Measurements from ENCODE around the gene SNX8.

SNX8 gene

GRCh38 chr7:2223321-2223720 is 90.9 kb downstream of the SNX8 start:
- DNase-seq (ENCODE audit: low read depth in 1 of 2, low spot score in 1 of 2): no peak

GRCh38 chr7:2222516-2222915 is 91.7 kb downstream of the SNX8 start:
- no peak for DNase-seq (ENCODE audit: low read depth in 1 of 2, low spot score in 1 of 2)

GRCh38 chr7:2220954-2221353 is 93.3 kb downstream of the SNX8 start:
- DNase-seq (ENCODE audit: low read depth in 1 of 2, low spot score in 1 of 2): no peak

GRCh38 chr7:2220506-2220905 is 93.7 kb downstream of the SNX8 start:
- DNase-seq (ENCODE audit: low read depth in 1 of 2, low spot score in 1 of 2): no peak

GRCh38 chr7:2220030-2220429 is 94.2 kb downstream of the SNX8 start:
- DNase-seq (ENCODE audit: low read depth in 1 of 2, low spot score in 1 of 2): no peak

GRCh38 chr7:2219606-2220005 is 94.6 kb downstream of the SNX8 start:
- no peak for DNase-seq (ENCODE audit: low read depth in 1 of 2, low spot score in 1 of 2)

- no peak for DNase-seq (ENCODE audit: low read depth in 1 of 2, low spot score in 1 of 2)
Observed at GRCh38 chr7:2219136-2219535, 95.1 kb downstream of the SNX8 start.

- no peak for DNase-seq (ENCODE audit: low read depth in 1 of 2, low spot score in 1 of 2)
Observed at GRCh38 chr7:2218444-2218785, 95.8 kb downstream of the SNX8 start.

- no peak for DNase-seq (ENCODE audit: low read depth in 1 of 2, low spot score in 1 of 2)
Observed at GRCh38 chr7:2217716-2218443, 96.4 kb downstream of the SNX8 start.

- DNase-seq (ENCODE audit: low read depth in 1 of 2, low spot score in 1 of 2): no peak
Observed at GRCh38 chr7:2217206-2217605, 97.0 kb downstream of the SNX8 start.

- DNase-seq (ENCODE audit: low read depth in 1 of 2, low spot score in 1 of 2): no peak
Observed at GRCh38 chr7:2215851-2216250, 98.4 kb downstream of the SNX8 start.

GRCh38 chr7:2214636-2215035 is 99.6 kb downstream of the SNX8 start:
- no peak for DNase-seq (ENCODE audit: low read depth in 1 of 2, low spot score in 1 of 2)

- no peak for DNase-seq (ENCODE audit: low read depth in 1 of 2, low spot score in 1 of 2)
Observed at GRCh38 chr7:2213551-2214215, 100.6 kb downstream of the SNX8 start.

- DNase-seq (ENCODE audit: low read depth in 1 of 2, low spot score in 1 of 2): no peak
Observed at GRCh38 chr7:2212906-2213305, 101.3 kb downstream of the SNX8 start.

GRCh38 chr7:2211926-2212325 is 102.3 kb downstream of the SNX8 start:
- no peak for DNase-seq (ENCODE audit: low read depth in 1 of 2, low spot score in 1 of 2)

- no peak for DNase-seq (ENCODE audit: low read depth in 1 of 2, low spot score in 1 of 2)
Observed at GRCh38 chr7:2211259-2211880, 102.9 kb downstream of the SNX8 start.

- DNase-seq (ENCODE audit: low read depth in 1 of 2, low spot score in 1 of 2): no peak
Observed at GRCh38 chr7:2210551-2211258, 103.5 kb downstream of the SNX8 start.

- DNase-seq (ENCODE audit: low read depth in 1 of 2, low spot score in 1 of 2): no peak
Observed at GRCh38 chr7:2209961-2210323, 104.3 kb downstream of the SNX8 start.

GRCh38 chr7:2209146-2209960 is 104.9 kb downstream of the SNX8 start:
- DNase-seq (ENCODE audit: low read depth in 1 of 2, low spot score in 1 of 2): peak; percentile 10 to 11

GRCh38 chr7:2208712-2209111 is 105.5 kb downstream of the SNX8 start:
- DNase-seq (ENCODE audit: low read depth in 1 of 2, low spot score in 1 of 2): no peak
